Measurements from ENCODE around the gene ZNF3.

The ZNF3 gene

DNA sequence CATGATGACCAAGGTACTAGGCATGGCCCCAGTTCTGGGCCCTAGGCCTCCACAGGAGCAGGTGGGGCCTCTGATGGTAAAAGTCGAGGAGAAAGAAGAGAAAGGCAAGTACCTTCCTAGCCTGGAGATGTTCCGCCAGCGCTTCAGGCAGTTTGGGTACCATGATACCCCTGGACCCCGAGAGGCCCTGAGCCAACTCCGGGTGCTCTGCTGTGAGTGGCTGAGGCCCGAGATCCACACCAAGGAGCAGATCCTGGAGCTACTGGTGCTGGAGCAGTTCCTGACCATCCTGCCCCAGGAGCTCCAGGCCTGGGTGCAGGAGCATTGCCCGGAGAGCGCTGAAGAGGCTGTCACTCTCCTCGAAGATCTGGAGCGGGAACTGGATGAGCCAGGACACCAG is 24.5 kb downstream of the ZNF3 start:
- Histone ChIP-seq H3K36me3 (ENCODE audit: control insufficient read depth, insufficient read depth, low read length) (peaks cover 21% of the 10 kb centered on the region), H3K4me3 (ENCODE audit: low read length) (no peak overlapping the region), H3K9ac (ENCODE audit: low read length) (no peak overlapping the region), H3K27me3 (ENCODE audit: control insufficient read depth, insufficient read depth, low read length) (no peaks in the 10 kb centered on the region), H3K4me1 (ENCODE audit: control insufficient read depth, insufficient read depth, low read length) (peaks cover 2% of the 10 kb centered on the region), H3K27ac (ENCODE audit: low read depth, low read length) (no peak overlapping the region)

DNA sequence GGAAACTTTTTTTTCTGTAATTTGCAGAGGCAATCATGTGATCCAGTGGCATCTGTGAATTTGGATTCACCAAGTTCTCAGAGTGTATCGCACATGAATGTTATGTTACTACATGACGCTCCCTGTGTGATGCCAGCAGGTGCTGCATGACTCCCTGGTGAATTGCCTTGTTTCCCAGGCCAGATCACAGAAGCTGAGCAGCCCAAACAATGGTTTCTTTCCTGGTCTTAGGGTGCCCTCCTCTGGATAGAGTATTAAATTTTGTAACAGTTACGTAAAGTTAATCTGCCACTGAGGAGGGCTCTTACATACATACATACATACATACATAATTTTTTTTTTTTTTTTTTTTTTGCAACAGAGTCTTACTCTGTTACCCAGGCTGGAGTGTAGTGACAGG is 28.3 kb downstream of the ZNF3 start:
- H3K36me3 ChIP-seq (ENCODE audit: control insufficient read depth, insufficient read depth, low read length) = peaks cover 12% of the 10 kb centered on the region
- H3K9ac ChIP-seq (ENCODE audit: low read length) = no peak overlapping the region
- peaks cover 2% of the 10 kb centered on the region for H3K4me1 ChIP-seq (ENCODE audit: control insufficient read depth, insufficient read depth, low read length)
- H3K27ac ChIP-seq (ENCODE audit: low read depth, low read length) = no peak overlapping the region
- H3K27me3 ChIP-seq (ENCODE audit: control insufficient read depth, insufficient read depth, low read length) = no peaks in the 10 kb centered on the region
- no peak overlapping the region for H3K4me3 ChIP-seq (ENCODE audit: low read length)

DNA sequence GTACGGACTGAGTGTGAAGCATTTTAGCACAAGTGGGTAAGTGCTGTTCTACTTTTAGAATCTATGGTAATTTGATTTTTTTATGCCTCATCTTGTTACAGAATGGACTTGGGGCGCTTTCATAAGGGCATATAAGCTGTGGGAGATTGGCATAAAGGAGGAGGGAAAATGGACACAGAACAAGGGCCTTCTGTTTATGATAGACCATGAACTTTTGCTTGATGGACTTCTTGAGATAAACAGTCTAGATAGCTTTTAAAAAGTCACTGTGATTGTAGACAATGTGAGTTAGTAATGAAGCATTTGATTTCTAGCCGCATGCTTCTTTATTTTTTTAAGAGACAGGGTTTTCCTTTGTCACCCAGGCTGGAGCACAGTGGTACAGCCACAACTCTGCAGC is 29.9 kb downstream of the ZNF3 start:
- Histone ChIP-seq H3K4me1 (ENCODE audit: control insufficient read depth, insufficient read depth, low read length) (peaks cover 2% of the 10 kb centered on the region), H3K4me3 (ENCODE audit: low read length) (no peak overlapping the region), H3K27ac (ENCODE audit: low read depth, low read length) (no peak overlapping the region), H3K9ac (ENCODE audit: low read length) (no peak overlapping the region), H3K27me3 (ENCODE audit: control insufficient read depth, insufficient read depth, low read length) (no peaks in the 10 kb centered on the region), H3K36me3 (ENCODE audit: control insufficient read depth, insufficient read depth, low read length) (no peaks in the 10 kb centered on the region)

DNA sequence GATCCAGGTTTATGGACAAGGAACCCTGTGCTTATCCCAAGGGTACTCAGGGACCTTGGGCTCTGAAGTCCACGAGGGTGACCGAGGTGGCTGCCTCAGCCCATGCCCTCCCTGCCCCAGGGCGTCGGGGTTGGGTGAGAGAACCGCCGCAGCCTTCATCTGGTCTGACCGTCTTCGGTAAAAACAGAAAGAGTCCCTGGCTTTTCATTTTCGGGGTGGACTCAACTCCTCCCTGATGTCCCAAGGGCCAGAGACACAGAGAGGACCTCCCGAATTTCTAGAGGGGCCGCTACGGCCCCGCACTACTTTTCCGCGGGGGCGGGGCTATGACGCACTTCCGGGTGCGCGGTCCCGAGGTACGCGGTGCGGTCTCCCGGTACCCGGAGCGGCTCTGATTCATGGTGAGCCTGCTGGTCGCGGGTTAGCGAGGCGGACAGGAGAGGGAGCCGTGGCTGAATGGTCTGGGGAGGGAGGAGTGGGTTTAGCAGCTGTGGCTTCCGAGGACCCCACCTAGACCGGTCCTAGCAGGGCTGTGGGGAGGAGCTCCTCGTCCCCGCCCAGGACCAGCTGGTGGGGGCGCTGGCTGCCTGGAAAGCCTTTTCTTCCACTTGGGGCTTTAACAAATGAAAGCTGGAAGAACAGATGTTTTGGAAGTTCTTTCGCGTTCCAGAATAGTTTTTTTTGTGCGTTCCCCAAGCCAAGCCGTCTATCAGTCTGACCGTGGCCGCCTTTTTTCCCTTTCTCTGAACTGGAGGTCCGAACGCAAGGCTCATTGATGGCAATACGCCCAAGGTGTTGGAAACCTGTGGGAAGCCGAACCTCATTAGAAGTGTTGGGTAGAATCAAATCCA is 31.9 kb downstream of the ZNF3 start, which contains the start of gene ZSCAN21:
TSS of gene ZSCAN21 (plus strand) at position 334 of the 851 bp plus-strand sequence. CDS start 7,233 bp downstream, outside the sequence.
- Histone ChIP-seq H3K4me1 (ENCODE audit: control insufficient read depth, insufficient read depth, low read length) (peaks cover 2% of the 10 kb centered on the region), H3K36me3 (ENCODE audit: control insufficient read depth, insufficient read depth, low read length) (no peaks in the 10 kb centered on the region), H3K27ac (ENCODE audit: low read depth, low read length) (peak within 1 kb of the TSS; percentile 96), H3K9ac (ENCODE audit: low read length) (peak within 1 kb of the TSS; percentile 81), H3K4me3 (ENCODE audit: low read length) (peak within 1 kb of the TSS; percentile 87), H3K27me3 (ENCODE audit: control insufficient read depth, insufficient read depth, low read length) (no peaks in the 10 kb centered on the region)

DNA sequence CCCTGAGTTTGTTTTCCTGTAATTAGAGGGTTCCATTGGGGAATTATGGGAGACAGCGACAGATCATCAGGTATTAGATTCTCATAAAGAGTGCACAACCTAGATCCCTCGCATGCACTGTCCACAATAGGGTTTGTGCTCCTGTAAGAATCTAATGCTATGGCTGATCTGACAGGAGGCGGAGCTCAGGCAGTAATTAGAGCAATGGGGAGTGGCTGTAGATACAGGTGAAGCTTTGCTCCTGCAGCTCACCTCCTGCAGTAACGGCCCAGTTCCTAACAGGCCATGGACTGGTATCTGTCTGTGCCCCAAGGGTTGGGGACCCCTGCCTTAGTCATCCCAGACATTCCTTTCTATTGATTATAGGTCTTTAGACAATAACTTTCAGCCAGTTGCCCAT is 32.8 kb downstream of the ZNF3 start:
- no peaks in the 10 kb centered on the region for H3K27me3 ChIP-seq (ENCODE audit: control insufficient read depth, insufficient read depth, low read length)
- no peak overlapping the region for H3K27ac ChIP-seq (ENCODE audit: low read depth, low read length)
- peak overlapping the region; percentile 87 for H3K4me3 ChIP-seq (ENCODE audit: low read length)
- H3K9ac ChIP-seq (ENCODE audit: low read length) = no peak overlapping the region
- H3K36me3 ChIP-seq (ENCODE audit: control insufficient read depth, insufficient read depth, low read length) = no peaks in the 10 kb centered on the region
- peaks cover 2% of the 10 kb centered on the region for H3K4me1 ChIP-seq (ENCODE audit: control insufficient read depth, insufficient read depth, low read length)

DNA sequence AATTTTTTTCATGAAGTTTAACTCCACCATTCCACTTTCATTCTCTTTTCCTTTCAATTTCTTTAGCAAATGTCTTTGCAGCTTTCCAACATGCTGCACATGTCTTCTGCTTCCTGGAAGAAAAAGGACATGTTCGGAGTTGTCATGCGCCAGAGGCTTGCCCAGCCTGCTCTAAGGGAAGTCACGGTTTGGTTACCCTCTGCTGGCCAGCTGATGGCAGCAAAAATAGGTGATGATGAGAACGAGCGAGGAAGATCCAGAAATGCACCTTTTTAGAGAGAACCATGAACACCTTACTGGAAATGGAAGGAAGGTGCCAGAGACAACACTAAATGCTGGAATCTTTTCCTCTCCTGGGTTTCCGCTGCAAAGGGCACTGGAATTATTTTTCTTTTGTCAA is 36.8 kb downstream of the ZNF3 start:
- Histone ChIP-seq H3K4me3 (ENCODE audit: low read length) (no peak overlapping the region), H3K27ac (ENCODE audit: low read depth, low read length) (no peak overlapping the region), H3K36me3 (ENCODE audit: control insufficient read depth, insufficient read depth, low read length) (no peaks in the 10 kb centered on the region), H3K9ac (ENCODE audit: low read length) (no peak overlapping the region), H3K27me3 (ENCODE audit: control insufficient read depth, insufficient read depth, low read length) (no peaks in the 10 kb centered on the region), H3K4me1 (ENCODE audit: control insufficient read depth, insufficient read depth, low read length) (no peaks in the 10 kb centered on the region)

DNA sequence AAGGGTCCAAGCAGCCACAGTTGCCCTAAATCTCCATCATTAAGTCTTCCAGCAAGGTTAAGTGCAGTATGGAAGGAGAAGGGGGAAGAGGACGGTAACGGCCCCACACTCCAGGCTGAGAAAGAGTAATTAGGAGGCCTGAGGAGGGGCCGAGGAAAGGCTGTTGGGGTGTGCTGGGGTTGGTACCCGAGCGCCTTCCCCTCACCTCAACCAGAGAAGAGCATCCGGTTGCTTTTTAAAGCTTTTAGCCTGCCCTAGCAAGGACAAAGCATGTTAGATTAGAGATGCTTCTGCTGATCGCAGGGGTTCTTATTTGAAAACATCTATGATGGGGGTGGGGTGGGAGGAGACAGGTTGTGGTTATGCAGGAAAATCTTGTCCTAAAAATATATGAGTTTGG is 40.9 kb downstream of the ZNF3 start:
- Histone ChIP-seq H3K36me3 (ENCODE audit: control insufficient read depth, insufficient read depth, low read length) (no peaks in the 10 kb centered on the region), H3K4me1 (ENCODE audit: control insufficient read depth, insufficient read depth, low read length) (no peaks in the 10 kb centered on the region), H3K27ac (ENCODE audit: low read depth, low read length) (no peak overlapping the region), H3K9ac (ENCODE audit: low read length) (no peak overlapping the region), H3K27me3 (ENCODE audit: control insufficient read depth, insufficient read depth, low read length) (no peaks in the 10 kb centered on the region), H3K4me3 (ENCODE audit: low read length) (no peak overlapping the region)

DNA sequence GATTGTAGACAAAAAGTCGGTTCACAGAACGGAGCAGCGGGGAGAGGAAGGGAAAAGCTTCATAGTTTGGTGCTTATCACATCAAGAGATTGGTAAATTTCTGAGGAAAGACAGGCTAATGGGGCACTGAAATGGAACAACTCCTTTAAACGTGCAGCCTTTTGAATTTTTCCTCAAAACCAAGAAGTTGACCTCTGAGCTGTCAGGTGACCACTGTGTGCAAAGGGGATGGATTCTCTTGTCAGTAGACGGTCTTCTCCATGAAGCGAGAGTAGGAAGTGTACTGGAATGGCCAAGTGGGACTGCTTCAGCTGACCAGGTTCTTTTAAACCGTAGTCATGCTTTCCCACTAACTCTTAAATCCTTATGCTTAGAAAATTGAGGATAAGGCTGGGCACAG is 43.2 kb downstream of the ZNF3 start:
- Histone ChIP-seq H3K9ac (ENCODE audit: low read length) (no peak overlapping the region), H3K27me3 (ENCODE audit: control insufficient read depth, insufficient read depth, low read length) (no peaks in the 10 kb centered on the region)

DNA sequence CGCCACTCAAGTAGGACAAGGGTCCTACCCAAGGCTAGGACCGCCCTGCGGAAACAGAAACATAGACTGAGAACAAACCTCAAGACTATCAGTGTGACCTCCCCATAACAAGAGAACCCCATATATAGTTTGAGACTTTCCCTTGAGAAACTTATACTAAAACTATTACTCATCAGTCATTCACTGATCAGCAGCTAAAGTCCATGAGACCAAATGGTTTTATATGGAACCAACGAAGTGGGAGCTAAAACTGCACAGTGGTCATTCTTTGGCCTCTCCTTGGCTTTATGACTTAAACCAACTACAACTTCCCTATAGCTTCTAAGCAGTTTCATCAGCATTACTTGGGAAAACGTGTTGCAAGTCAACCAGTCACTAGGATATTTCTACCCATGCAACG is 45.6 kb downstream of the ZNF3 start:
- Histone ChIP-seq H3K27ac (ENCODE audit: low read depth, low read length) (no peak overlapping the region), H3K4me3 (ENCODE audit: low read length) (no peak overlapping the region), H3K36me3 (ENCODE audit: control insufficient read depth, insufficient read depth, low read length) (peaks cover 10% of the 10 kb centered on the region), H3K9ac (ENCODE audit: low read length) (no peak overlapping the region), H3K4me1 (ENCODE audit: control insufficient read depth, insufficient read depth, low read length) (no peaks in the 10 kb centered on the region), H3K27me3 (ENCODE audit: control insufficient read depth, insufficient read depth, low read length) (no peaks in the 10 kb centered on the region)

More for the DNA sequence above, 43.2 kb downstream of the ZNF3 start:
- no peak overlapping the region for H3K27ac ChIP-seq (ENCODE audit: low read depth, low read length)
- no peak overlapping the region for H3K4me3 ChIP-seq (ENCODE audit: low read length)
- peaks cover 8% of the 10 kb centered on the region for H3K36me3 ChIP-seq (ENCODE audit: control insufficient read depth, insufficient read depth, low read length)
- no peaks in the 10 kb centered on the region for H3K4me1 ChIP-seq (ENCODE audit: control insufficient read depth, insufficient read depth, low read length)

DNA sequence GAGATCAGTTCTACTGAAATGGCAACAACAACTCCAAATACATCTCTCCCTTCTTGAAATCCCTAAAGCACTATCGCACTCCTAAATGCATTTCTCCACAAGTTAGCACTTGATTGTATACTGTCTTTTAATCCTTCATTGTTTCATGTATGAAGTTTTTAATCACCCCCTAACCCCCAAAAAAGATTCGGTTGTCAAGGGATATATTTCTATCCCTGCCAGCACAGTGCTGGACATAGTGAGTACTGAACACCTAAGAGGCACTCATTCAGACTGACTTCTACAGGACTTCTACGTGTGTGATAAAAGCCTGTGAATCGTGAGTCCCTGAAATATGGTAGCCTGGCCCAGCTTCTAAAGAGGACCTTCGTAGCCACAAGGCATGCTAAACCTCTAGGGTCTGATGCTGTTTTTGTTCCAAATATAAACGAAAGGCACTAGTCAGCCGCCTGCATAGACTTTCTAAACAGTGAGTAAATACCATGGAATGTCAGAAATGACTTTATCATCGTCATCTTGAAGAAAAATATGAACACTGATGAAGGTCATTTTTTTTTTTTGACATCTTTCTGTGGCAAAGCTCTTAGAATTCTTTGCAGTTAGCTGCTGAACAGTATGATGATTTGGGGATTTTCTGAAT is 46.5 kb downstream of the ZNF3 start:
- Histone ChIP-seq H3K27ac (ENCODE audit: low read depth, low read length) (no peak overlapping the region), H3K36me3 (ENCODE audit: control insufficient read depth, insufficient read depth, low read length) (peaks cover 17% of the 10 kb centered on the region), H3K4me1 (ENCODE audit: control insufficient read depth, insufficient read depth, low read length) (no peaks in the 10 kb centered on the region), H3K27me3 (ENCODE audit: control insufficient read depth, insufficient read depth, low read length) (no peaks in the 10 kb centered on the region), H3K9ac (ENCODE audit: low read length) (no peak overlapping the region), H3K4me3 (ENCODE audit: low read length) (no peak overlapping the region)

DNA sequence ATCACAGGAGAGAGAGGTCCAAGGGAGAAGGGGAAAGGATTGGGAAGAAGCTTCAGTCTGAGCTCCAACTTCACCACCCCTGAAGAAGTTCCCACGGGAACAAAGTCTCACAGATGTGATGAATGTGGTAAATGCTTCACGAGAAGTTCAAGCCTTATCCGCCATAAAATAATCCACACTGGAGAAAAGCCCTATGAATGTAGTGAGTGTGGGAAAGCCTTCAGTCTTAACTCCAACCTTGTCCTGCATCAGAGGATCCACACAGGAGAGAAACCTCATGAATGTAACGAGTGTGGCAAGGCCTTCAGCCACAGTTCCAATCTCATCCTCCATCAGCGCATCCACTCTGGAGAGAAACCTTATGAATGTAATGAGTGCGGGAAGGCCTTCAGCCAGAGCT is 48.0 kb downstream of the ZNF3 start:
- no peak overlapping the region for H3K9ac ChIP-seq (ENCODE audit: low read length)
- H3K36me3 ChIP-seq (ENCODE audit: control insufficient read depth, insufficient read depth, low read length) = peaks cover 19% of the 10 kb centered on the region
- H3K4me1 ChIP-seq (ENCODE audit: control insufficient read depth, insufficient read depth, low read length) = no peaks in the 10 kb centered on the region
- H3K4me3 ChIP-seq (ENCODE audit: low read length) = no peak overlapping the region
- no peak overlapping the region for H3K27ac ChIP-seq (ENCODE audit: low read depth, low read length)
- no peaks in the 10 kb centered on the region for H3K27me3 ChIP-seq (ENCODE audit: control insufficient read depth, insufficient read depth, low read length)

DNA sequence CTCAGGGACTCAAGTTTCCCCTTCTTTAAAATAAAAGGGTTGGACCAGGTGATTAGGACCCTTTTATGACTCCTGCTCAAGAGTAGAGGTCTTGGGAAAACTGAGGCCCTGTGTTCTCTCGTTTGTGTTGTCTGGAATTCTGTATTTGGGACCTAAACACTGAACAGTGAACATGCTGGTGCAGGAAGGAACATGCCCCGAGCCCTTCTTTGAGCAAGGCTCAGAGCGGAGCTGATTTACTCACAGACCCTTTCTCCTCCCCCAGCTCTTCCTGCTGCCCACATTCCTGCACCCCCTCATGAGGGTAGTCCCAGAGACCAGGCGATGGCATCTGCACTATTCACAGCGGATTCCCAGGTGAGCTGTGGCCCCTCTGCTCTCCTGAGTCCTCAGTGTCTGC is 51.9 kb downstream of the ZNF3 start:
- no peak overlapping the region for H3K27ac ChIP-seq (ENCODE audit: low read depth, low read length)
- H3K36me3 ChIP-seq (ENCODE audit: control insufficient read depth, insufficient read depth, low read length) = peaks cover 29% of the 10 kb centered on the region

DNA sequence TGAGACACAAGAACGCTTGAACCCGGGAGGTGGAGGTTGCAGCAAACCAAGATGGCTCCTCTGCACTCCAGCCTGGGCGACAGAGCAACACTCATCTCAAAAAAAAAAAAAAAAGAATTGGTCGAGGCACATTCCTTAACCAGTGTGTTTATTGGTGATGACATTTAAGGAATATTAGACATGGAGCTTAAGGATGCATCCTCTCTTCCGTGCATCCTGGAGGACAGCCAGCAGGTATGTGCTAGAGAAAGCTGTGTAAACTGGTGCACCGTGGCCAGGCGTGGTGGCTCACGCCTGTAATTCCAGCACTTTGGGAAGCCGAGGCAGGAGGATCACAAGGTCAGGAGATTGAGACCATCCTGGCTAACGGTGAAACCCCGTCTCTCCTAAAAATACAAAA is 54.3 kb downstream of the ZNF3 start:
- Histone ChIP-seq H3K27me3 (ENCODE audit: control insufficient read depth, insufficient read depth, low read length) (no peaks in the 10 kb centered on the region), H3K27ac (ENCODE audit: low read depth, low read length) (no peak overlapping the region), H3K4me3 (ENCODE audit: low read length) (no peak overlapping the region), H3K9ac (ENCODE audit: low read length) (no peak overlapping the region), H3K4me1 (ENCODE audit: control insufficient read depth, insufficient read depth, low read length) (no peaks in the 10 kb centered on the region), H3K36me3 (ENCODE audit: control insufficient read depth, insufficient read depth, low read length) (peaks cover 34% of the 10 kb centered on the region)

More for the DNA sequence above, 51.9 kb downstream of the ZNF3 start:
- H3K4me3 ChIP-seq (ENCODE audit: low read length) = no peak overlapping the region
- no peaks in the 10 kb centered on the region for H3K27me3 ChIP-seq (ENCODE audit: control insufficient read depth, insufficient read depth, low read length)
- H3K9ac ChIP-seq (ENCODE audit: low read length) = no peak overlapping the region
- no peaks in the 10 kb centered on the region for H3K4me1 ChIP-seq (ENCODE audit: control insufficient read depth, insufficient read depth, low read length)

All from rectal smooth muscle tissue (tissue), 1 donor.